Myocyte (in vitro differentiated cells): ENCODE measurements around the gene SMG9. TPM values are rescaled to one million over a fixed set of nuclear protein-coding genes. Genes with fewer than 3 reads are reported as not detected.
"Not testable (repeated sequence)": the region's sequence is repeated elsewhere in the genome, so short reads cannot be mapped to it uniquely, and the experiment has no call there.

ENCODE experiments used
- DNase-seq: peaks from one replicate; pipeline ENCODE4 v3.0.0-alpha.2; 2012; ENCODE audit warnings: low read depth
- total RNA-seq: library from RNA; depleted of rRNA; stranded (reverse); fragments of >200 nt; gene quantifications from 2 replicates; pipeline ENCODE4 v1.2.3, GENCODE V29; 2014

SMG9 gene
- total RNA-seq, 1 donor from 2014 or later, result 19.3 TPM

- DNase-seq, result no peak
Observed at GRCh38 chr19:43694553-43694952, 60.2 kb downstream of the SMG9 start.

GRCh38 chr19:43692877-43693276, 61.9 kb downstream of the SMG9 start:
- no peak for DNase-seq

- no peak for DNase-seq
Observed at GRCh38 chr19:43692385-43692784, 62.4 kb downstream of the SMG9 start.

GRCh38 chr19:43691755-43692154, 63.0 kb downstream of the SMG9 start:
- no peak for DNase-seq

GRCh38 chr19:43690890-43691289, 63.9 kb downstream of the SMG9 start:
- no peak for DNase-seq

GRCh38 chr19:43690444-43690843, 64.3 kb downstream of the SMG9 start:
- no peak for DNase-seq

- DNase-seq, result no peak
Observed at GRCh38 chr19:43688059-43688701, 66.6 kb downstream of the SMG9 start.

- DNase-seq, result no peak
Observed at GRCh38 chr19:43687660-43687997, 67.1 kb downstream of the SMG9 start.

- no peak for DNase-seq
Observed at GRCh38 chr19:43684326-43684725, 70.4 kb downstream of the SMG9 start.

- no peak for DNase-seq
Observed at GRCh38 chr19:43683905-43684304, 70.9 kb downstream of the SMG9 start.

- no peak for DNase-seq
Observed at GRCh38 chr19:43682824-43683661, 71.7 kb downstream of the SMG9 start.

- not testable (repeated sequence) for DNase-seq
Observed at GRCh38 chr19:43682269-43682668, 72.5 kb downstream of the SMG9 start.

GRCh38 chr19:43681821-43682220, 72.9 kb downstream of the SMG9 start:
- DNase-seq, result no peak

GRCh38 chr19:43678512-43679261, 76.1 kb downstream of the SMG9 start:
- DNase-seq, result no peak

Other genes with a start within 250 kb of the SMG9 start
- gene ETHE1, start 227.8 kb downstream of the SMG9 start, total RNA-seq, result 17.6 and 19.8 TPM in 2 replicates
- not detected in 2 replicates for gene ZNF575, start 221.8 kb downstream of the SMG9 start, total RNA-seq
- gene XRCC1, start 179.4 kb downstream of the SMG9 start, total RNA-seq, result 29.2 and 32.1 TPM in 2 replicates
- 0.94 TPM in 1 of 2 replicates, not detected in the other for gene PINLYP, start 179.2 kb downstream of the SMG9 start, total RNA-seq
- 41.3 and 48.1 TPM in 2 replicates for gene IRGQ, start 158.8 kb downstream of the SMG9 start, total RNA-seq
- 10.1 and 12.2 TPM in 2 replicates for gene ZNF576, start 158.4 kb downstream of the SMG9 start, total RNA-seq
- 0.10 TPM in 1 of 2 replicates, not detected in the other for gene SRRM5, start 142.9 kb downstream of the SMG9 start, total RNA-seq
- 52.6 and 65.2 TPM in 2 replicates for gene ZNF428, start 135.3 kb downstream of the SMG9 start, total RNA-seq
- 1.4 and 1.6 TPM in 2 replicates for gene CADM4, start 115.1 kb downstream of the SMG9 start, total RNA-seq
- 6.3 and 6.9 TPM in 2 replicates for gene PLAUR, start 84.8 kb downstream of the SMG9 start, total RNA-seq
- gene IRGC, start 38.9 kb downstream of the SMG9 start, total RNA-seq, result not detected in 2 replicates
- 0.27 and 1.6 TPM in 2 replicates for gene KCNN4, start 26.0 kb upstream of the SMG9 start, total RNA-seq
- 0.11 TPM in 1 of 2 replicates, not detected in the other for gene LYPD5, start 47.5 kb upstream of the SMG9 start, total RNA-seq
- gene ZNF283, start 72.4 kb upstream of the SMG9 start, total RNA-seq, result 14.4 and 27.3 TPM in 2 replicates
- 0.47 and 2.0 TPM in 2 replicates for gene ZNF404, start 129.0 kb upstream of the SMG9 start, total RNA-seq
- gene ZNF45, start 180.3 kb upstream of the SMG9 start, total RNA-seq, result 13.0 and 13.2 TPM in 2 replicates
- 3.8 and 5.5 TPM in 2 replicates for gene ZNF221, start 196.3 kb upstream of the SMG9 start, total RNA-seq
- gene ZNF155, start 229.2 kb upstream of the SMG9 start, total RNA-seq, result 7.3 and 11.8 TPM in 2 replicates
- 3.0 and 3.6 TPM in 2 replicates for gene ZNF230, start 248.0 kb upstream of the SMG9 start, total RNA-seq